OCI-LY3 (cell line): Measurements from ENCODE around the gene PKIG.

Experiments
- H2AFZ ChIP-seq: fragments of 200-600, 300-600 bp; shearing (Covaris generic); 2 replicates; pipeline ENCODE4 v1.6.0; 2014; ENCODE audit warnings: antibody characterized with exemption, low read depth, low read length
- H3K27ac ChIP-seq: fragments of 200-600, 300-600 bp; sonication (generic); 2 replicates; pipeline ENCODE4 v1.5.1; 2014; ENCODE audit warnings: mild to moderate bottlenecking, low read length, moderate library complexity, mixed read lengths
- H3K27me3 ChIP-seq: fragments of 200-600, 300-600 bp; sonication (generic); 2 replicates; pipeline ENCODE4 v1.6.1; 2014; ENCODE audit warnings: low read depth, low read length, mixed read lengths
- H3K36me3 ChIP-seq: fragments of 200-600, 300-600 bp; sonication (generic); replicated peaks from 2 replicates; pipeline ENCODE3; 2014; ENCODE audit warnings: low read depth, low read length, mixed read lengths
- H3K4me1 ChIP-seq: fragments of 300-600, 200-600 bp; sonication (generic); 2 replicates; pipeline ENCODE4 v1.6.1; 2014; ENCODE audit warnings: low read length, mixed read lengths
- H3K4me2 ChIP-seq: fragments of 200-600, 300-600 bp; sonication (generic); 2 replicates; pipeline ENCODE4 v1.6.1; 2014; ENCODE audit warnings: low read length, mixed read lengths
- H3K4me3 ChIP-seq: fragments of 300-600, 200-600 bp; sonication (generic); 2 replicates; pipeline ENCODE4 v1.5.1; 2014; ENCODE audit warnings: antibody characterized with exemption, mild to moderate bottlenecking, low read length, moderate library complexity
- H3K79me2 ChIP-seq: fragments of 300-600, 200-600 bp; shearing (Covaris generic); 2 replicates; pipeline ENCODE4 v1.6.1; 2014; ENCODE audit warnings: mild to moderate bottlenecking, low read length, mixed read lengths
- H3K9ac ChIP-seq: fragments of 300-600, 200-600 bp; shearing (Covaris generic); 2 replicates; pipeline ENCODE4 v1.6.0; 2014; ENCODE audit warnings: mild to moderate bottlenecking, low read length, moderate library complexity
- H3K9me3 ChIP-seq: fragments of 200-600, 300-600 bp; shearing (Covaris generic); 2 replicates; pipeline ENCODE4 v1.6.1; 2014; ENCODE audit warnings: low read length, mixed read lengths; ENCODE audit not compliant: insufficient read depth
- H4K20me1 ChIP-seq: fragments of 200-600, 300-600 bp; sonication (generic); 2 replicates; pipeline ENCODE4 v1.6.1; 2016; ENCODE audit warnings: low read length, mixed read lengths; ENCODE audit not compliant: insufficient read depth
- CTCF ChIP-seq: fragments of 200-600, 300-600 bp; sonication (generic); IDR thresholded peaks from 2 replicates; pipeline ENCODE4 v1.5.1; 2014; ENCODE audit warnings: antibody characterized with exemption, low read length, low read depth
- EZH2phosphoT487 ChIP-seq: fragments of 200-600 bp; shearing (Covaris generic); IDR thresholded peaks from 2 replicates; pipeline ENCODE4 v1.6.1; 2018; ENCODE audit warnings: antibody characterized with exemption, mixed run types, low read depth

Gene PKIG

GRCh38 chr20:44582311-44583025, at the start of gene PKIG:
TSS of gene PKIG (plus strand) at chr20:44582579. CDS start at chr20:44614557, 31,978 bp downstream.
- no peaks in the 10 kb centered on the region for H4K20me1 ChIP-seq
- no peak within 1 kb of the TSS for H2AFZ ChIP-seq
- peak within 1 kb of the TSS; percentile 98 for H3K9ac ChIP-seq
- peak within 1 kb of the TSS; percentile 90 for H3K27ac ChIP-seq
- peak within 1 kb of the TSS; percentile 80 for H3K4me3 ChIP-seq
- peaks cover 38% of the 10 kb centered on the region for H3K36me3 ChIP-seq
- no peaks in the 10 kb centered on the region for H3K9me3 ChIP-seq
- no peak for TF ChIP-seq EZH2phosphoT487
- TF ChIP-seq CTCF: no peak
- peaks cover 83% of the 10 kb centered on the region for H3K79me2 ChIP-seq
- peak within 1 kb of the TSS; percentile 96 for H3K4me2 ChIP-seq
- peaks cover 68% of the 10 kb centered on the region for H3K4me1 ChIP-seq
- H3K27me3 ChIP-seq: no peaks in the 10 kb centered on the region

- H3K4me3 ChIP-seq: 0 out of 2 replicates have a peak overlapping the region, but pooled peaks have one; percentile 78
- H2AFZ ChIP-seq: no peak overlapping the region
These were observed 49.4 kb upstream of the PKIG start for GRCh38 chr20:44532981-44533331.

GRCh38 chr20:44533928-44534327, 48.5 kb upstream of the PKIG start:
- Histone ChIP-seq H3K79me2 (peaks cover 7% of the 10 kb centered on the region; the same call in 1 of the 2 replicates), H3K4me2 (no peak overlapping the region)

More at GRCh38 chr20:44532981-44533331, 49.4 kb upstream of the PKIG start:
- Histone ChIP-seq H4K20me1 (no peaks in the 10 kb centered on the region), H3K9ac (peak overlapping the region; percentile 82; the same call in 1 of the 2 replicates), H3K4me1 (peaks cover 12% of the 10 kb centered on the region), H3K4me2 (peak overlapping the region; percentile 75), H3K27ac (no peak overlapping the region), H3K79me2 (peaks cover 7% of the 10 kb centered on the region; the same call in 1 of the 2 replicates), H3K36me3 (no peaks in the 10 kb centered on the region), H3K27me3 (no peaks in the 10 kb centered on the region), H3K9me3 (no peaks in the 10 kb centered on the region)
- no peak for TF ChIP-seq CTCF
- no peak for TF ChIP-seq EZH2phosphoT487

More at GRCh38 chr20:44533928-44534327, 48.5 kb upstream of the PKIG start:
- TF ChIP-seq EZH2phosphoT487 (no peak), CTCF (no peak)
- Histone ChIP-seq H4K20me1 (no peaks in the 10 kb centered on the region), H3K9me3 (no peaks in the 10 kb centered on the region), H3K4me3 (no peak overlapping the region), H2AFZ (no peak overlapping the region), H3K9ac (no peak overlapping the region), H3K27me3 (no peaks in the 10 kb centered on the region), H3K4me1 (peaks cover 12% of the 10 kb centered on the region), H3K36me3 (no peaks in the 10 kb centered on the region), H3K27ac (no peak overlapping the region)
